WTC11 (cell line): ENCODE results near the gene ZFHX3. TPM values are rescaled to one million over a fixed set of nuclear protein-coding genes. Genes with fewer than 3 reads are reported as not detected.

ENCODE experiments used
- ATAC-seq: fragments of 200-7000 bp; cut with Tn5 transposase; 2 replicates; pipeline ENCODE4 v1.10.0; 2021; ENCODE audit warnings: mild to moderate bottlenecking, moderate library complexity
- CTCF ChIA-PET: fragments of 300-600 bp; sonication (Branson Sonifier 250); formaldehyde crosslinking; loops from one replicate; lab custom pipeline; 2021; ENCODE audit warnings: antibody characterized with exemption; lab: Charles Lee
- POLR2A ChIA-PET: fragments of 350-600 bp; sonication (Branson Sonifier 250); formaldehyde crosslinking; loops from one replicate; lab custom pipeline; 2021; ENCODE audit warnings: antibody characterized with exemption; lab: Charles Lee
- DNase-seq: peaks from one replicate; pipeline ENCODE4 v3.0.0; 2021; ENCODE audit warnings: low spot score
- H3K27ac Mint-ChIP-seq: 2 replicates; pipeline ENCODE4 v1.8.0; 2021; ENCODE audit warnings: mixed read lengths
- H3K27me3 Mint-ChIP-seq: 2 replicates; pipeline ENCODE4 v1.8.0; 2021; ENCODE audit warnings: low read depth, mild to moderate bottlenecking, moderate library complexity, mixed read lengths
- H3K36me3 Mint-ChIP-seq: 2 replicates; pipeline ENCODE4 v1.8.0; 2021; ENCODE audit warnings: mixed read lengths
- H3K4me1 Mint-ChIP-seq: 2 replicates; pipeline ENCODE4 v1.8.0; 2022; ENCODE audit warnings: mixed read lengths
- H3K4me3 Mint-ChIP-seq: 2 replicates; pipeline ENCODE4 v1.8.0; 2021; ENCODE audit warnings: mild to moderate bottlenecking, moderate library complexity, mixed read lengths
- H3K9me3 Mint-ChIP-seq: 2 replicates; pipeline ENCODE4 v1.8.0; 2021; ENCODE audit warnings: mixed read lengths
- AR ChIP-seq: fragments of 250-450 bp; sonication (Bioruptor Pico); IDR thresholded peaks from 2 replicates; pipeline ENCODE4 v1.9.0; 2021; ENCODE audit warnings: mild to moderate bottlenecking
- ATF1 ChIP-seq: sonication (generic); formaldehyde crosslinking; IDR thresholded peaks from 2 replicates; pipeline ENCODE4 v1.8.1; 2023; ENCODE audit warnings: mild to moderate bottlenecking, moderate library complexity, missing genetic modification reagents
- ATF2 ChIP-seq: sonication (generic); formaldehyde crosslinking; IDR thresholded peaks from 2 replicates; pipeline ENCODE4 v1.8.1; 2022; ENCODE audit warnings: low read depth, missing genetic modification reagents, borderline replicate concordance
- ATF3 ChIP-seq: sonication (generic); formaldehyde crosslinking; conservative IDR thresholded peaks from 2 replicates; pipeline ENCODE4 v1.8.1; 2022; ENCODE audit warnings: mild to moderate bottlenecking, missing genetic modification reagents
- CREM ChIP-seq: sonication (generic); formaldehyde crosslinking; IDR thresholded peaks from 2 replicates; pipeline ENCODE4 v1.8.1; 2022; ENCODE audit warnings: mild to moderate bottlenecking, missing genetic modification reagents, moderate library complexity
- FOXJ3 ChIP-seq: sonication (generic); formaldehyde crosslinking; IDR thresholded peaks from 2 replicates; pipeline ENCODE4 v1.9.0; 2021; ENCODE audit warnings: missing genetic modification reagents, mild to moderate bottlenecking, borderline replicate concordance
- FOXP4 ChIP-seq: sonication (generic); formaldehyde crosslinking; IDR thresholded peaks from 2 replicates; pipeline ENCODE4 v1.8.0; 2022; ENCODE audit warnings: mild to moderate bottlenecking, missing genetic modification reagents
- GRHL2 ChIP-seq: fragments of 250-450 bp; sonication (Bioruptor Pico); IDR thresholded peaks from 2 replicates; pipeline ENCODE4 v1.8.0; 2022; ENCODE audit warnings: mild to moderate bottlenecking, moderate library complexity; ENCODE audit not compliant: insufficient replicate concordance, severe bottlenecking
- KAT7 ChIP-seq: sonication (generic); formaldehyde crosslinking; IDR thresholded peaks from 2 replicates; pipeline ENCODE4 v1.8.1; 2023; ENCODE audit warnings: missing genetic modification reagents, mild to moderate bottlenecking, borderline replicate concordance
- MAX ChIP-seq: sonication (generic); formaldehyde crosslinking; IDR thresholded peaks from 2 replicates; pipeline ENCODE4 v1.8.0; 2022; ENCODE audit warnings: mild to moderate bottlenecking, missing genetic modification reagents
- OVOL2 ChIP-seq: fragments of 250-450 bp; sonication (Bioruptor Pico); IDR thresholded peaks from 2 replicates; pipeline ENCODE4 v1.9.0; 2021; ENCODE audit warnings: mild to moderate bottlenecking, borderline replicate concordance
- RORB ChIP-seq: fragments of 250-450 bp; sonication (Bioruptor Pico); IDR thresholded peaks from 2 replicates; pipeline ENCODE4 v1.9.0; 2021; ENCODE audit warnings: mild to moderate bottlenecking
- SMAD3 ChIP-seq: sonication (generic); formaldehyde crosslinking; IDR thresholded peaks from 2 replicates; pipeline ENCODE4 v1.8.0; 2022; ENCODE audit warnings: missing genetic modification reagents, mild to moderate bottlenecking, borderline replicate concordance
- SMAD4 ChIP-seq: sonication (generic); formaldehyde crosslinking; IDR thresholded peaks from 2 replicates; pipeline ENCODE4 v1.8.0; 2022; ENCODE audit warnings: mild to moderate bottlenecking, missing genetic modification reagents
- STAT6 ChIP-seq: sonication (generic); formaldehyde crosslinking; conservative IDR thresholded peaks from 2 replicates; pipeline ENCODE4 v1.8.1; 2023; ENCODE audit warnings: mild to moderate bottlenecking, low read depth, missing genetic modification reagents, moderate library complexity
- USF1 ChIP-seq: sonication (generic); formaldehyde crosslinking; IDR thresholded peaks from 2 replicates; pipeline ENCODE4 v1.8.0; 2022; ENCODE audit warnings: mild to moderate bottlenecking, missing genetic modification reagents
- ZNF219 ChIP-seq: sonication (generic); formaldehyde crosslinking; IDR thresholded peaks from 2 replicates; pipeline ENCODE4 v1.8.0; 2023; ENCODE audit warnings: missing genetic modification reagents, mild to moderate bottlenecking, borderline replicate concordance
- total RNA-seq: library from RNA; stranded (reverse); gene quantifications from 3 replicates; pipeline ENCODE4 v1.2.3, GENCODE V29; 2021

ZFHX3 gene
- total RNA-seq, 1 experiment from 2014 or later, result 5.7 TPM

GRCh38 chr16:72845322-72846020 is 202.5 kb downstream of the ZFHX3 start (continued):
- no peak for TF ChIP-seq ZNF219 (CRISPR knock-in tag)
- no peak for TF ChIP-seq FOXJ3 (CRISPR knock-in tag)
- TF ChIP-seq SMAD3, result no peak
- no peak for TF ChIP-seq KAT7 (CRISPR knock-in tag)
- no peak for TF ChIP-seq RORB (CRISPR knock-in tag)
- TF ChIP-seq GRHL2 (CRISPR knock-in tag), result no peak

- no peak for ATAC-seq
- H3K9me3 Mint-ChIP-seq, result no peaks in the 10 kb centered on the region
- TF ChIP-seq OVOL2 (CRISPR knock-in tag) (no peak), FOXP4 (CRISPR knock-in tag) (no peak), ATF3 (CRISPR knock-in tag) (no peak), ATF1 (CRISPR knock-in tag) (no peak), STAT6 (CRISPR knock-in tag) (no peak), AR (CRISPR knock-in tag) (no peak), MAX (CRISPR knock-in tag) (no peak), ATF2 (no peak), SMAD4 (CRISPR knock-in tag) (no peak), USF1 (CRISPR knock-in tag) (no peak), CREM (no peak)
- TF ChIP-seq, all 79 proteins: peak for 0
- Mint-ChIP-seq H3K27me3 (no peaks in the 10 kb centered on the region), H3K4me3 (no peak overlapping the region), H3K27ac (peak overlapping the region; percentile 20), H3K36me3 (no peaks in the 10 kb centered on the region), H3K4me1 (peaks cover 42% of the 10 kb centered on the region)
- DNase-seq, result no peak
- CTCF ChIA-PET, result interaction anchor here (0.6 to 8.0 kb wide), 7 partner anchors 11 to 847 kb away, joined by 3 to 101 read pairs (median 3); no protein-coding TSS in a partner anchor
- POLR2A ChIA-PET, result interaction anchor here (0.6 to 0.7 kb wide), 2 partner anchors 223 to 709 kb away, joined by 3 to 5 read pairs; no protein-coding TSS in a partner anchor
These were observed 203.6 kb downstream of the ZFHX3 start for GRCh38 chr16:72844225-72844920.
